ENCODE measurements around the gene RGS6.

Gene RGS6

GRCh38 chr14:72597252-72598233 lies 665.3 kb downstream of the RGS6 start:
- DNase-seq, result no peak

GRCh38 chr14:72598306-72598705 lies 666.1 kb downstream of the RGS6 start:
- no peak for DNase-seq

GRCh38 chr14:72599579-72600470 lies 667.6 kb downstream of the RGS6 start:
- no peak for DNase-seq

GRCh38 chr14:72600551-72601330 lies 668.5 kb downstream of the RGS6 start:
- DNase-seq, result no peak

- DNase-seq, result no peak
These were observed 671.4 kb downstream of the RGS6 start for GRCh38 chr14:72603639-72604038.

- DNase-seq, result no peak
These were observed 671.9 kb downstream of the RGS6 start for GRCh38 chr14:72604133-72604532.

GRCh38 chr14:72605096-72605920 lies 673.1 kb downstream of the RGS6 start:
- no peak for DNase-seq

GRCh38 chr14:72605921-72606220 lies 673.6 kb downstream of the RGS6 start:
- no peak for DNase-seq

- DNase-seq, result no peak
These were observed 674.6 kb downstream of the RGS6 start for GRCh38 chr14:72606879-72607278.

- DNase-seq, result no peak
These were observed 675.3 kb downstream of the RGS6 start for GRCh38 chr14:72607386-72608130.

GRCh38 chr14:72608391-72609204 lies 676.4 kb downstream of the RGS6 start:
- DNase-seq, result no peak

GRCh38 chr14:72609205-72609916 lies 677.1 kb downstream of the RGS6 start:
- no peak for DNase-seq

GRCh38 chr14:72610096-72610830 lies 678.0 kb downstream of the RGS6 start:
- no peak for DNase-seq

- DNase-seq, result no peak
These were observed 678.6 kb downstream of the RGS6 start for GRCh38 chr14:72610831-72611200.

- no peak for DNase-seq
These were observed 679.3 kb downstream of the RGS6 start for GRCh38 chr14:72611506-72611905.

- DNase-seq, result no peak
These were observed 679.8 kb downstream of the RGS6 start for GRCh38 chr14:72612041-72612440.

GRCh38 chr14:72613231-72613974 lies 681.2 kb downstream of the RGS6 start:
- no peak for DNase-seq

- DNase-seq, result no peak
These were observed 681.7 kb downstream of the RGS6 start for GRCh38 chr14:72613975-72614319.

Data from CD4-positive, alpha-beta T cell treated with Interleukin-15 for 1 hour (primary cell).